K562 (cell line): ENCODE measurements around the gene NFIC. TPM values are rescaled to one million over a fixed set of nuclear protein-coding genes. Genes with fewer than 3 reads are reported as not detected.

Source experiments
- BCLAF1 ChIP-seq, 2 experiments: fragments of 450-650 bp in 1 of 2; IDR thresholded peaks; 2 replicates each; pipeline ENCODE4 v1.6.1; 2011 to 2017; ENCODE audit warnings: low read depth in 2 of 2, antibody characterized with exemption in 1 of 2, borderline replicate concordance in 1 of 2, low read length in 1 of 2, mild to moderate bottlenecking in 1 of 2, mixed read lengths in 1 of 2; ENCODE audit not compliant: control insufficient read depth in 1 of 2
- CBFB ChIP-seq: sonication (generic); formaldehyde crosslinking; IDR thresholded peaks from 2 replicates; pipeline ENCODE4 v1.4.0; 2020; ENCODE audit warnings: mild to moderate bottlenecking, missing genetic modification reagents
- CBX1 ChIP-seq: sonication (generic); IDR thresholded peaks from 2 replicates; pipeline ENCODE4 v1.6.1; 2016; ENCODE audit warnings: antibody characterized with exemption, low read depth, mild to moderate bottlenecking
- CSDE1 ChIP-seq, 2 experiments: fragments of 450-650 bp; IDR thresholded peaks; 2 replicates each; pipeline ENCODE4 v1.6.1; 2016; ENCODE audit warnings: mild to moderate bottlenecking in 1 of 2
- CTBP1 ChIP-seq: fragments of 450-650 bp; IDR thresholded peaks from 2 replicates; pipeline ENCODE4 v1.6.1; 2016; ENCODE audit warnings: borderline replicate concordance
- DIDO1 ChIP-seq: fragments of 450-650 bp; IDR thresholded peaks from 2 replicates; pipeline ENCODE4 v1.6.1; 2016; ENCODE audit warnings: low read depth, missing biosample characterization, missing genetic modification characterization
- FUS ChIP-seq: fragments of 200-400 bp; formaldehyde crosslinking; optimal IDR thresholded peaks from 2 replicates; pipeline ENCODE3; 2017; ENCODE audit warnings: low read depth, low read length
- HINFP ChIP-seq: fragments of 450-650 bp; conservative IDR thresholded peaks from 2 replicates; pipeline ENCODE4 v1.6.1; 2016; ENCODE audit warnings: missing genetic modification characterization, low read depth, mild to moderate bottlenecking, control low read depth, missing compliant biosample characterization
- KAT8 ChIP-seq: fragments of 450-650 bp; IDR thresholded peaks from 2 replicates; pipeline ENCODE4 v1.6.1; 2016; ENCODE audit warnings: low read depth, mild to moderate bottlenecking
- MAZ ChIP-seq, 2 experiments: fragments of 450-650 bp in 1 of 2; sonication (generic) in 1 of 2; formaldehyde crosslinking; IDR thresholded peaks in 1 of 2; conservative IDR thresholded peaks in 1 of 2; 2 replicates each; pipeline versions ENCODE4 v1.4.0 to v1.5.0; 2020; ENCODE audit warnings: mild to moderate bottlenecking in 1 of 2, missing genetic modification reagents in 1 of 2
- MEIS2 ChIP-seq: fragments of 450-650 bp; IDR thresholded peaks from 2 replicates; pipeline ENCODE4 v1.6.1; 2014; ENCODE audit warnings: mild to moderate bottlenecking; ENCODE audit not compliant: partially characterized antibody
- RBM14 ChIP-seq: fragments of 200-400 bp; formaldehyde crosslinking; IDR thresholded peaks from 2 replicates; pipeline ENCODE4 v1.6.1; 2018; ENCODE audit warnings: low read depth, mild to moderate bottlenecking, low read length, moderate library complexity, borderline replicate concordance; ENCODE audit not compliant: insufficient read depth
- RHOXF2B ChIP-seq: fragments of 250-450 bp; sonication (Bioruptor Pico); conservative IDR thresholded peaks from 2 replicates; pipeline ENCODE4 v1.5.1; 2021
- SIN3A ChIP-seq, 2 experiments: fragments of 150-350 bp in 1 of 2; IDR thresholded peaks; 2 replicates each; pipeline ENCODE4 v1.6.1; 2011 to 2016; ENCODE audit warnings: borderline replicate concordance in 2 of 2, low read depth in 2 of 2, low read length in 2 of 2, mild to moderate bottlenecking in 2 of 2, moderate library complexity in 2 of 2; ENCODE audit not compliant: control insufficient read depth in 1 of 2
- STAT6 ChIP-seq: sonication (generic); formaldehyde crosslinking; IDR thresholded peaks from 2 replicates; pipeline ENCODE4 v1.8.1; 2023; ENCODE audit warnings: mild to moderate bottlenecking, missing genetic modification reagents
- USF2 ChIP-seq: sonication (generic); formaldehyde crosslinking; IDR thresholded peaks from 2 replicates; pipeline ENCODE4 v1.5.0; 2020; ENCODE audit warnings: missing genetic modification reagents
- ZNF140 ChIP-seq: fragments of 250-450 bp; sonication (Bioruptor Pico); IDR thresholded peaks from 2 replicates; pipeline ENCODE4 v1.8.0; 2021; ENCODE audit warnings: moderate library complexity, mild to moderate bottlenecking, inconsistent platforms
- ZNF76 ChIP-seq: fragments of 250-450 bp; sonication (Bioruptor Pico); IDR thresholded peaks from 2 replicates; pipeline ENCODE4 v1.4.0; 2020; ENCODE audit warnings: mild to moderate bottlenecking, moderate library complexity, borderline replicate concordance
- ZNF77 ChIP-seq: fragments of 250-450 bp; sonication (Bioruptor Pico); IDR thresholded peaks from 2 replicates; pipeline ENCODE4 v1.5.0; 2020
- polyA plus RNA-seq, 8 experiments: library from polyadenylated mRNA; depleted of rRNA in 4 of 8; stranded (reverse) in 5 of 8; unstranded in 3 of 8; fragments of >200 nt; fragmentation: Nextera tagmentation in 2 of 8; fragmentation: Illumina TruSeq in 1 of 8; extraction: Ambion mirVana in 2 of 8; extraction: Trizol in 1 of 8; gene quantifications; 2 replicates each; pipeline versions ENCODE4 v1.2.1 to v1.2.3, GENCODE V29; 2011 to 2014; ENCODE audit warnings: inconsistent platforms in 1 of 8, missing spikeins in 1 of 8
- total RNA-seq, 7 experiments: library from RNA; depleted of rRNA in 6 of 7; stranded (reverse); fragments of >200 nt in 6 of 7; fragmentation: Illumina TruSeq in 2 of 7; extraction: Trizol in 2 of 7; gene quantifications; 2 replicates each; pipeline versions ENCODE4 v1.2.1 to v1.2.3, GENCODE V29; 2011 to 2021; ENCODE audit warnings: low replicate concordance in 1 of 7

Gene NFIC
- total and polyA plus RNA-seq, 9 of the 15 experiments (the other 6 are each of a cell fraction or from before 2014, with no cell fraction given) = 0.71 to 62.1 (median 6.9) TPM

- TF ChIP-seq BCLAF1 (IDR thresholded peaks at IDR 0.05; ENCODE audit: borderline replicate concordance in 1 of 2, control insufficient read depth in 1 of 2, low read depth in 2 of 2, low read length in 1 of 2) = no peak
- TF ChIP-seq ZNF76 (CRISPR knock-in tag) = no peak
- no peak for TF ChIP-seq CBX1
- no peak for TF ChIP-seq CBFB (CRISPR knock-in tag)
- peak in 1 of 2 experiments; percentile 40; a peak in 1 of 4 replicates for TF ChIP-seq MAZ (CRISPR knock-in tag; conservative IDR thresholded peaks at IDR 0.05 in 1 of 2, IDR thresholded peaks at IDR 0.05 in 1 of 2)
- no peak for TF ChIP-seq FUS
- TF ChIP-seq CSDE1 (IDR thresholded peaks at IDR 0.05) = no peak
- TF ChIP-seq RHOXF2B = no peak
- no peak for TF ChIP-seq DIDO1 (tag)
- no peak for TF ChIP-seq ZNF140 (CRISPR knock-in tag)
- no peak for TF ChIP-seq STAT6
- no peak for TF ChIP-seq MEIS2
- TF ChIP-seq CTBP1 = no peak
- TF ChIP-seq KAT8 = no peak
- no peak for TF ChIP-seq HINFP
- no peak for TF ChIP-seq ZNF77 (CRISPR knock-in tag)
- no peak for TF ChIP-seq RBM14
- TF ChIP-seq SIN3A (IDR thresholded peaks at IDR 0.05; ENCODE audit: borderline replicate concordance in 2 of 2, control insufficient read depth in 1 of 2, low read depth in 2 of 2, low read length in 2 of 2) = 0 out of 4 replicates have a peak, but pooled peaks of 1 of the 2 experiments have one; percentile 54
- TF ChIP-seq USF2 (CRISPR knock-in tag) = no peak
Observed at GRCh38 chr19:3375221-3376090, 9.1 kb downstream of the NFIC start (continued).
